ENCODE data around the gene RTP1.
A peak's percentile ranks its signal among the peaks of the same experiment; 100 is the strongest.
"Not testable (repeated sequence)": the region's sequence is repeated elsewhere in the genome, so short reads cannot be mapped to it uniquely, and the experiment has no call there.

Gene RTP1

GRCh38 chr3:187197335-187197649 is at the start of gene RTP1:
TSS of gene RTP1 (plus strand) at chr3:187197486. CDS start at chr3:187197516, 30 bp downstream.
- DNase-seq (ENCODE audit: low spot score) = no peak

- DNase-seq (ENCODE audit: low spot score) = no peak
Measured at GRCh38 chr3:187150186-187150585, 47.1 kb upstream of the RTP1 start.

GRCh38 chr3:187150599-187150998 is 46.7 kb upstream of the RTP1 start:
- no peak for DNase-seq (ENCODE audit: low spot score)

- no peak for DNase-seq (ENCODE audit: low spot score)
Measured at GRCh38 chr3:187161556-187161955, 35.7 kb upstream of the RTP1 start.

GRCh38 chr3:187162265-187162953 is 34.9 kb upstream of the RTP1 start:
- DNase-seq (ENCODE audit: low spot score) = no peak

GRCh38 chr3:187165144-187165543 is 32.1 kb upstream of the RTP1 start:
- DNase-seq (ENCODE audit: low spot score) = peak; percentile 18

- DNase-seq (ENCODE audit: low spot score) = no peak
Measured at GRCh38 chr3:187166750-187167149, 30.5 kb upstream of the RTP1 start.

GRCh38 chr3:187167777-187168176 is 29.5 kb upstream of the RTP1 start:
- DNase-seq (ENCODE audit: low spot score) = no peak

- DNase-seq (ENCODE audit: low spot score) = no peak
Measured at GRCh38 chr3:187169231-187169960, 27.9 kb upstream of the RTP1 start.

GRCh38 chr3:187170911-187171310 is 26.4 kb upstream of the RTP1 start:
- DNase-seq (ENCODE audit: low spot score) = not testable (repeated sequence)

- no peak for DNase-seq (ENCODE audit: low spot score)
Measured at GRCh38 chr3:187172929-187173328, 24.4 kb upstream of the RTP1 start.

GRCh38 chr3:187181454-187182170 is 15.7 kb upstream of the RTP1 start:
- DNase-seq (ENCODE audit: low spot score) = no peak

- no peak for DNase-seq (ENCODE audit: low spot score)
Measured at GRCh38 chr3:187183210-187183862, 13.9 kb upstream of the RTP1 start.

- DNase-seq (ENCODE audit: low spot score) = no peak
Measured at GRCh38 chr3:187183903-187184302, 13.4 kb upstream of the RTP1 start.

GRCh38 chr3:187185759-187186158 is 11.5 kb upstream of the RTP1 start:
- DNase-seq (ENCODE audit: low spot score) = no peak

- DNase-seq (ENCODE audit: low spot score) = no peak
Measured at GRCh38 chr3:187186375-187186774, 10.9 kb upstream of the RTP1 start.

GRCh38 chr3:187186801-187187421 is 10.4 kb upstream of the RTP1 start:
- no peak for DNase-seq (ENCODE audit: low spot score)

GRCh38 chr3:187188931-187189330 is 8.4 kb upstream of the RTP1 start:
- no peak for DNase-seq (ENCODE audit: low spot score)

- DNase-seq (ENCODE audit: low spot score) = no peak
Measured at GRCh38 chr3:187191271-187191670, 6.0 kb upstream of the RTP1 start.

- DNase-seq (ENCODE audit: low spot score) = no peak
Measured at GRCh38 chr3:187193181-187193580, 4.1 kb upstream of the RTP1 start.

- no peak for DNase-seq (ENCODE audit: low spot score)
Measured at GRCh38 chr3:187196573-187197334, 532 bp upstream of the RTP1 start.

Measured in putamen (tissue), 1 donor.